IMR-90 (cell line): Measurements from ENCODE around the gene C8B. TPM values are rescaled to one million over a fixed set of nuclear protein-coding genes. Genes with fewer than 3 reads are reported as not detected.

ENCODE experiments used
- ATAC-seq: fragments of 200-7000 bp; cut with Tn5 transposase; 2 replicates; pipeline ENCODE4 v1.9.1; 2020; ENCODE audit warnings: low read depth, mild to moderate bottlenecking, moderate library complexity
- BruUV-seq: library from RNA; stranded (reverse); fragments of 400-500 nt; replicated peaks from 2 replicates; lab custom pipeline; 2021; lab: Mats Ljungman, UMichigan
- CTCF ChIA-PET: fragments of 300-600 bp; formaldehyde crosslinking; extraction: SDS; loops from one replicate; lab custom pipeline; 2021; ENCODE audit warnings: antibody characterized with exemption; lab: Yijun Ruan, JAX
- POLR2A ChIA-PET: fragments of 300-600 bp; sonication (Branson Sonifier 250); formaldehyde crosslinking; loops from one replicate; lab custom pipeline; 2022; ENCODE audit warnings: antibody characterized with exemption; ENCODE audit not compliant: unreplicated experiment; lab: Charles Lee
- DNase-seq: peaks from one replicate; pipeline ENCODE4 v3.0.0; 2013
- H2AFZ ChIP-seq: replicated peaks from 2 replicates; pipeline ENCODE3; 2013; ENCODE audit warnings: low read length, mild to moderate bottlenecking; ENCODE audit not compliant: poor library complexity
- H2AK5ac ChIP-seq: 2 replicates; pipeline ENCODE4 v1.6.1; 2013; ENCODE audit warnings: low read depth, low read length, inconsistent platforms
- H2AK9ac ChIP-seq: replicated peaks from 2 replicates; pipeline ENCODE3; 2013; ENCODE audit warnings: mild to moderate bottlenecking, low read depth, low read length, moderate library complexity; ENCODE audit not compliant: poor library complexity
- H2BK120ac ChIP-seq: 2 replicates; pipeline ENCODE4 v1.6.1; 2013; ENCODE audit warnings: low read depth, low read length, inconsistent platforms
- H2BK15ac ChIP-seq: 3 replicates; pipeline ENCODE4 v1.6.1; 2013; ENCODE audit warnings: low read depth, low read length, inconsistent platforms
- H2BK20ac ChIP-seq: 2 replicates; pipeline ENCODE4 v1.6.1; 2013; ENCODE audit warnings: low read depth, mild to moderate bottlenecking, inconsistent platforms, low read length, moderate library complexity
- H2BK5ac ChIP-seq: 2 replicates; pipeline ENCODE4 v1.6.1; 2013; ENCODE audit warnings: mild to moderate bottlenecking, low read depth, low read length, inconsistent platforms; ENCODE audit not compliant: poor library complexity, severe bottlenecking
- H3K14ac ChIP-seq: replicated peaks from 2 replicates; pipeline ENCODE4 v1.6.1; 2013; ENCODE audit warnings: low read depth, low read length, inconsistent platforms
- H3K18ac ChIP-seq: 2 replicates; pipeline ENCODE4 v1.6.1; 2013; ENCODE audit warnings: low read depth, low read length, control low read depth
- H3K23ac ChIP-seq: 2 replicates; pipeline ENCODE4 v1.6.1; 2013; ENCODE audit warnings: low read depth, low read length, inconsistent platforms
- H3K27ac ChIP-seq: 2 replicates; pipeline ENCODE4 v1.5.1; 2013; ENCODE audit warnings: mild to moderate bottlenecking, control low read depth, low read length; ENCODE audit not compliant: insufficient read depth
- H3K27me3 ChIP-seq: 2 replicates; pipeline ENCODE4 v1.6.1; 2013; ENCODE audit warnings: low read length; ENCODE audit not compliant: control insufficient read depth, insufficient read depth
- H3K36me3 ChIP-seq: 2 replicates; pipeline ENCODE4 v1.6.1; 2013; ENCODE audit warnings: low read length, mixed read lengths; ENCODE audit not compliant: control insufficient read depth, insufficient read depth
- H3K4ac ChIP-seq: 2 replicates; pipeline ENCODE4 v1.6.1; 2013; ENCODE audit warnings: low read depth, low read length, inconsistent platforms
- H3K4me1 ChIP-seq: 2 replicates; pipeline ENCODE4 v1.6.1; 2013; ENCODE audit warnings: low read length, mixed read lengths; ENCODE audit not compliant: control insufficient read depth, insufficient read depth
- H3K4me2 ChIP-seq: 2 replicates; pipeline ENCODE4 v1.6.1; 2013; ENCODE audit warnings: low read depth, mild to moderate bottlenecking, control low read depth, low read length, moderate library complexity
- H3K4me3 ChIP-seq: 2 replicates; pipeline ENCODE4 v1.5.1; 2013; ENCODE audit warnings: low read depth, mild to moderate bottlenecking, control low read depth, low read length, moderate library complexity; ENCODE audit not compliant: insufficient read depth
- H3K56ac ChIP-seq: 2 replicates; pipeline ENCODE4 v1.6.1; 2013; ENCODE audit warnings: low read length, inconsistent platforms; ENCODE audit not compliant: insufficient read depth; ENCODE audit errors: extremely low read depth
- H3K79me1 ChIP-seq, 2 experiments: 2 replicates each; pipeline ENCODE4 v1.6.1; 2013; ENCODE audit warnings: low read length in 2 of 2, inconsistent platforms in 1 of 2, low read depth in 1 of 2
- H3K9ac ChIP-seq: 2 replicates; pipeline ENCODE4 v1.6.1; 2013; ENCODE audit warnings: low read depth, low read length, control low read depth
- H3K9me1 ChIP-seq: 2 replicates; pipeline ENCODE4 v1.6.1; 2013; ENCODE audit warnings: low read length, inconsistent platforms; ENCODE audit not compliant: insufficient read depth
- H3K9me3 ChIP-seq: 2 replicates; pipeline ENCODE4 v1.6.1; 2013; ENCODE audit warnings: low read length; ENCODE audit not compliant: control insufficient read depth, insufficient read depth
- H4K20me1 ChIP-seq: 2 replicates; pipeline ENCODE4 v1.6.1; 2013; ENCODE audit warnings: low read length, inconsistent platforms; ENCODE audit not compliant: insufficient read depth
- H4K5ac ChIP-seq: 2 replicates; pipeline ENCODE4 v1.6.1; 2013; ENCODE audit warnings: mild to moderate bottlenecking, low read depth, low read length, control low read depth
- H4K8ac ChIP-seq, 2 experiments: 2 replicates each; pipeline ENCODE4 v1.6.1; 2013; ENCODE audit warnings: low read depth in 2 of 2, low read length in 2 of 2, control low read depth in 1 of 2, inconsistent platforms in 1 of 2
- H4K91ac ChIP-seq: 2 replicates; pipeline ENCODE4 v1.6.1; 2013; ENCODE audit warnings: low read depth, low read length, inconsistent platforms; ENCODE audit not compliant: insufficient read depth
- RFX5 ChIP-seq: IDR thresholded peaks from 2 replicates; pipeline ENCODE4 v1.8.0; 2012; ENCODE audit warnings: low read depth, mild to moderate bottlenecking, low read length, moderate library complexity
- WGBS, 2 experiments: methylation state at CpG; one replicate each; pipeline versions ENCODE4 v1.1.5 to v1.1.7; 2013; ENCODE audit warnings: missing lambda C conversion rate in 2 of 2; ENCODE audit not compliant: insufficient read length in 1 of 2; ENCODE audit errors: extremely low coverage in 2 of 2; 5-methylcytosine and 5-hydroxymethylcytosine counted together
- dilution Hi-C: fragments of 300-500 bp; cut with HindIII; formaldehyde crosslinking; loops from one replicate; pipeline ENCODE4 v1.14.3; 2018; ENCODE audit warnings: low sequenced_read_pairs; ENCODE audit not compliant: unreplicated experiment
- in situ Hi-C: fragments of 300-500 bp; cut with MboI; formaldehyde crosslinking; loops from 3 replicates; pipeline ENCODE4 v1.14.3; 2019; ENCODE audit warnings: low sequenced_read_pairs, inconsistent platforms, mixed read lengths
- intact Hi-C: fragments of 100-400 bp; cut with micrococcal nuclease; formaldehyde crosslinking; loops from 2 replicates; pipeline ENCODE4 v1.10.0; 2022
- polyA plus RNA-seq, 3 experiments: library from polyadenylated mRNA; depleted of rRNA; stranded (reverse); fragments of >200 nt; gene quantifications; 2 replicates each; pipeline ENCODE4 v1.2.3, GENCODE V29; 2012; ENCODE audit warnings: low replicate concordance in 1 of 3
- total RNA-seq: library from RNA; depleted of rRNA; stranded (reverse); fragments of >200 nt; gene quantifications from 2 replicates; pipeline ENCODE4 v1.2.3, GENCODE V29; 2012

C8B gene
- total and polyA plus RNA-seq, 2 of the 4 experiments (the other 2 are of a cell fraction) = not detected

GRCh38 chr1:56983484-56983883, 17.7 kb upstream of the C8B start:
- dilution Hi-C loops = no loop called here
- Histone ChIP-seq H2BK120ac (no peak overlapping the region), H3K27ac (no peak overlapping the region), H3K27me3 (peaks cover 5% of the 10 kb centered on the region; the same call in 1 of the 2 replicates), H3K36me3 (no peaks in the 10 kb centered on the region), H2AK5ac (no peak overlapping the region), H3K18ac (no peak overlapping the region), H3K9ac (no peak overlapping the region), H2BK5ac (no peak overlapping the region), H3K4me1 (no peaks in the 10 kb centered on the region), H3K56ac (no peak overlapping the region), H3K9me3 (no peaks in the 10 kb centered on the region), H3K23ac (no peak overlapping the region), H4K91ac (no peak overlapping the region), H3K14ac (no peak overlapping the region), H3K79me1 (no peaks in the 10 kb centered on the region), H2AFZ (no peak overlapping the region), H2AK9ac (no peak overlapping the region), H4K8ac (no peak overlapping the region), H2BK20ac (no peak overlapping the region), H3K4ac (no peak overlapping the region), H4K20me1 (no peaks in the 10 kb centered on the region), H3K9me1 (no peaks in the 10 kb centered on the region), H2BK15ac (no peak overlapping the region), H3K4me3 (no peak overlapping the region), H4K5ac (no peak overlapping the region), H3K4me2 (no peak overlapping the region)
- ATAC-seq (no peak), DNase-seq (no peak)
- in situ Hi-C loops = no loop called here
- no CpG with 5 or more reads among the region's 6 CpGs for WGBS, 2 experiments
- intact Hi-C loops = no loop called here
- no peak for TF ChIP-seq RFX5
- ChIA-PET POLR2A (no interaction called here), CTCF (interaction anchor here (0.6 kb wide), 1 partner anchor 538 kb away, joined by 3 read pairs; no protein-coding TSS in a partner anchor)
- BruUV-seq = no TSS peak
